Stomach (tissue), 4 donors: Measurements from ENCODE around the gene CTNND2.

ENCODE experiments used
- CTCF ChIP-seq, 7 experiments: fragments of 450-650 bp in 4 of 7; fragments of 200-600 bp in 3 of 7; sonication (generic) in 3 of 7; IDR thresholded peaks; one replicate each; pipeline ENCODE4 v1.5.1; 2016 to 2019; ENCODE audit warnings: antibody characterized with exemption in 7 of 7, control low read depth in 2 of 7, mild to moderate bottlenecking in 1 of 7
- EP300 ChIP-seq: sonication (generic); formaldehyde crosslinking; IDR thresholded peaks from one replicate; pipeline ENCODE4 v1.6.1; 2017; ENCODE audit warnings: antibody characterized with exemption
- POLR2AphosphoS5 ChIP-seq, 3 donors: sonication (generic); formaldehyde crosslinking; IDR thresholded peaks; one replicate each; pipeline ENCODE4 v1.6.1; 2016; ENCODE audit warnings: antibody characterized with exemption in 3 of 3

DNA sequence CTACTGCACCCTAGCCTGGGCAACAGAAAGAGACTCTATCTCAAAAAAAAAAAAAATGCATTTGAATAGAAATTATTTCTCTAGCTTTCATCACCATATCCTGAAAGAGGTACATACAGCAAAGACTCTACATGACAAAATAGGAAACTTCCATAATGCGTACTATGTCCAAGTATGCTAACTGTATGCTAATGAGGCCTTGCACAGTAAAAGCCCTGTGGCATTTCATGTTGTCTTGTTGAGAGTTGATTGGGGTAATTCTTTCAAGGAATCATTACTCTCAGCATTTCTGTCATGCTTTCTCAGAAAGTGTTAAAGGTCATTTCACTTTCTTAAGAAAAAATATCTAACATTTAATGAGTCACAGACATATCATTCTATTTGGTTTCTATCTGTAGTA lies 393.4 kb downstream of the CTNND2 start:
- TF ChIP-seq POLR2AphosphoS5 (IDR thresholded peaks at IDR 0.05) (no peak), EP300 (no peak), CTCF (IDR thresholded peaks at IDR 0.05) (no peak)
